HT-29 (cell line): ENCODE measurements around the gene SDCBP2. TPM values are rescaled to one million over a fixed set of nuclear protein-coding genes. Genes with fewer than 3 reads are reported as not detected.

Experiments used
- DNase-seq: peaks from one replicate; pipeline ENCODE4 v3.0.0-alpha.2; 2015; ENCODE audit warnings: low spot score
- total RNA-seq: library from RNA; depleted of rRNA; stranded (reverse); fragments of >200 nt; shearing (Covaris generic); gene quantifications from 2 replicates; pipeline ENCODE4 v1.2.3, GENCODE V29; 2014

Gene SDCBP2
- total RNA-seq, 1 experiment from 2014 or later: 22.4 TPM

DNA sequence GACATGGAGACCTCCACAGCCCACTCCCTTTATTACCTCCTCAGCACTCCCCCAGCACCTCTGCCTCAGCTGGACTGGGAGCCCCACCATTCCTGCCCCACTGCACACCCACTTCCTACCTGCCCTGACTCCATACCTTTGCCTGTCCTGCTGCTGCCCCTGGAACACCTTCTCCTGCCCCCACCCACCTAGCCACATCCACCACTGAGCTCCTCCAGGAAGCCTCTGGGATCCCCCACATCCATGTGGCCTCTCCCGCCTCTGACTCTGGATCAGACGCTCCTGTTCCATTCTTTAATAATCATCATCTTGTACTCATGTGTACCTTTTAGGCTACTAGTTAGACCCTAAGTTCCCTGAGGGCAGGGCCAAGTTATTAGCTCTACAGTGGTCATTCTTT lies 2.2 kb upstream of the SDCBP2 start:
- no peak for DNase-seq

DNA sequence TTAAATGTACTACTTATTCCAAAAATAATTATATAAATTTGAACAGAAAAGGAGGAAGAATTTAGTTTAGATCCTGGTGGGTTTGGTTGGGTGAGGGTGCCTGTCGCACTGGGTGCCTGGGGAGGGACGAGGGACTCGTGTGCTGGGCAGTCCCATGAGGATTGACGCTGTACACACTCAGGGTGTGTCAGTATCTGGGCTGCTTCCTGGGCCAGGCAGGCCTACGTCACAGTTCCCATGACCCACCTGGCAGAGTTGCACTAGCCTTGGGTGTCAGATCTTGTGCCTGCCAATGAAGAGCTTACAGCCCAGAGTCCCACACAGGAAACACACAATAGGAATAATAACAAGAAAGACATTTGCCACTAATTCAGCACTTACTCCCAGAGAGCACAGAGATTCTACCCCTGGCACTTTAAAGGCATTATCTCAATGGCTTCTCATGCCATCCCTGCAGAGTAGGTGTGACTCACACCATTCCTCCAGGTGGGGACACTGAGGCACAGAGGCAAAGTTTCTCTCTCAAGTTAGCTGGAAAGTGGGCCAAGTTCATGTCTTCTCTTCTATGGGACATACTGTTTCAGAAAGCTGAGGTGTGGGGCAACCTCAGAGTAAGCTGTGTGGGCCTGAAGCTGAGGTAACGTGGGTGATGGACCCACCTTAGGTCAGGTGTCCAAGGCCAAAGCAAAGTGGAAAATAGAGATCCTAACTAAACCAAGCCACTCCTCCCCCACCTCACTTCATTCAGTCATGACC lies 1.3 kb upstream of the SDCBP2 start:
- peak; percentile 64 for DNase-seq

DNA sequence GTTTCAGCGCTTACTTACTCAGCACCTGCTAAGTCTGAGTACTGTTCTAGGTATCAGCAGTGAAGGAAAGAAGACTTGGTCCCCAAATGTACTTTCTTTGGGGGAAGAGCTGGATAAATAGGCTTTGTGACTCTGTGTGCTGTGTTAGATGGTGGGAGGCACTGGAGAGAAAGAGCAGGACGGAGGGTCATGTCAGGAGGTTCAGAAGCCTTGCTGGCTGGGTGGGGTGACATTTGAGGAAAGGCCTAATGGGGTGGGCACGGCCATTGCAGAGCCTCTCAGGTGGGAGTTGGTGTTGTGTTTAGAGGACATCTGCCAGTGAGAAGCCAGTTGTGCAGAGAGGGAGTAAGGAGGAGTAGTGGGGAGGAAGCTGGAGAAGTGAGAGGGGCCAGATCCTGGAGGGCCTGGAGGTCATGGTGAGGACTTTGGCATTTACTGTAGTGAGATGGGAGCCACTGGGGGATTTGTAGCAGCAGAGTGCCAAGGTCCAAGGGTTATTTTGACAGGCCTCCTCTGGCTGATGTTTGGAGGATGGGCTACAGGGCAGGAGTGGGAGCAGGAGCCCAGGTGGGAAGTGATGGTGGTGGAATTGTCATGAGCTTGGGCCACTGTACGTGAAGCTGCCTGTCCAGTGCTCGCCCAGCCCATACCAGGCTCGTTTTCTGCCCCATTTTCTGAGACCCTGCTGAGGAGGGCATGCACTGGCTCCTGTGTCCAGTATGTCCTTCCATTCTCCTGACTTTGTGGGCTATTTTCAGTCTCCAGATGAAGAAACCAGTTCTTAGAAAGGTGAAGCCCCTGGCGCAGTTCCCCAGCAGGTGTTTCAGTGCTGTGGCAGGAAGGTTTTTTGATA lies 886 bp downstream of the SDCBP2 start:
- peak; percentile 31 for DNase-seq

DNA sequence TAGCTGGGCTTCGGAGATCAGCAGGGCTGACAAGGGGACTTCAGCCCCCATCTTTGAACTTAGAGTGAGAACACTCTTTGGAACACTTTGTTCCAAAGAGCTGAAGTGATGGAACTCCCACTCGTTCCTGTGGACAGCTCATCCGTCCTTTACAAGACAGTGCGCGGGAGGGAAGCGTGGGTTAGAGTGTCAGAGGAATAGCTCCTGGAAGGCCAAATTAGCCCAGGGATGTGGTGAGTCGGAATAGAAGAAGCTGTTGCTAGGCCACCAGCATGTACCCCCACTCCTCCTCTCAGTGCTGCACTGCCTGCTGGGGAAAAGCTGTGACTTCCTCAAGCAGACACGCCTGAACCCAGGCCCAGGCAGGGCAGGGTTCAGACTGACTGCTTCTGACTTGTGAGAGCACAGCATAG lies 1.7 kb downstream of the SDCBP2 start:
- DNase-seq: no peak

DNA sequence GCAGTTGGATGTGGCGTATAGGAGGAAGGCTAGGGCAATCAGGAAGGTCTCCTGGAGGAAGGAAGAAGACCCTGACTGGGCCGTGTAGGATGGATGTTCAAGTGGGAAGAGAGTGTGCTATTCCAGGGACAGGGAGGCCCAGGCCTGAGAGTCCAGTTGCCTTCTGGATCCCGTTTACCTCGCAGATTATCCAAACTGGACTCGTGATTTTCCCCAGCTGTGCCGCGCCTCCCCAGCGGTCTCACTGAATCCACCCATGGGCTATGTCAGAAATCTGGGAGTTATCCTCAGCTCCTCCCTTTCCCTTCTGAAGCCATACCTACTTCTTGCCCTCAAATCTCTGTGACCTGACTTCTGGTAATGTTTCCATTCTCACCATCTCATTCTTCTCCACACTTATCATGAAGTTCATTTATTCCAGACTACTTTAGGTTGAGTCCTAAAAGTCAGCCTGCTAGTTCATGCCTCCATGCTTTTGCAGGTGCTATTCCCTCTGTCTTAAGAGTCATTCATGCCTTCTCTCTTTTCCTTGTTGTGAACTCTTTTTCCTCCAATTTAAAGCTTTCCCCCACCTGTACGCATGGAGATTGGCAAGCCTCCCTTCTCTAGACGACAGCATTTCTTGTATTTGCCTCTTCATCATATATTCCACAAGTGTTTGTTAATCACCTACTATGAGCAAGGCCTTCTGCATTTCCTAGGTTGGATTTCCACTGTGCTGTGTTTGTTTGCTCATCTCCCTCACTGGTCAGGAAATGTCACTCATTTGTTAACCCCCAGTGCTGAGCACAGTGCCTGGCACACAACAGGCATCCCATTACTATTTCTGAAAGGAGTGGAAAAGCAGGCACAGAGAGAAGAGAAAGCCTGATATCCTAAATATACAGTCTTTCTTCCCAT lies 2.7 kb downstream of the SDCBP2 start:
- DNase-seq: no peak

DNA sequence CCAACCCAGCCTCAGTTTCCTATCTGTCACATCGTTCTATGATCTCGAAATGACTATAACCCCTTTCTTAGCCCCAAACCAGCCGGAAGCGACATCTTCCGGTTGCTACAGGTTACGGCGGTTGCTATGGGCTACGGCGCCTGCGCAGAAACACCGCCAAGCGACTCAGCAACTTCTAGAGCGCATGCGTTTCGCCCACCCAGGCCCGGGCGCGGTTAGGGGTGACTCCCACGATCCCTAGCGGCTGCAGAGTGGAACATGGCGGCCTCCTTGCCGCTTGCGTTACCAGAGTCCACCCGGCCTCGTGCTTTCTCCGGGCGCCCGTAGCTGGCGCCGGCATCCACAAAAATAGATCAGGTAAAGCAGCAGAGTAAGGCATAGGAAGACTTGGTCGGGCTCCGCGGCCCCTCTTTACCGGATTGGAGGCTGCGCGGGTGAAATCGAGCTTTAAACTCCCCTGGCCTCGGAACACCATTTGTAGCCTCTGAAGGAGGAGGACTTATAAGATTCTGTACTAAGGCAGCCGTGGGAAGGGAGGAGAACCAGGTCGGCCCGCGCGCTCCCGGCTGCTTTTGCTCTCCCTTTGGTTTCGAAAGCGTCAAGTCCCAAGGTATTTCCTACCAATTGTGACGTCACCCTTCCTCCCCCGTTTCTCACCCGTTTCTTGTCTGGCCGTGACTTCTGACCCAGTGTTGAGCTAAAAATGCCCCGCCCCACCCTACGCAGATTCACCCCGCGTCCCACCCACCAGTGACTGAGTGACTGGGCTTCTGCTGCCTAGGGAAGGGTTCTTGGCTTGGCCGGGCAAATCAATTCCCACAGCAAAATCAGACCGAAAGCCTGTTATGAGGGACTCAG lies 3.5 kb downstream of the SDCBP2 start:
- DNase-seq: peak; percentile 97

DNA sequence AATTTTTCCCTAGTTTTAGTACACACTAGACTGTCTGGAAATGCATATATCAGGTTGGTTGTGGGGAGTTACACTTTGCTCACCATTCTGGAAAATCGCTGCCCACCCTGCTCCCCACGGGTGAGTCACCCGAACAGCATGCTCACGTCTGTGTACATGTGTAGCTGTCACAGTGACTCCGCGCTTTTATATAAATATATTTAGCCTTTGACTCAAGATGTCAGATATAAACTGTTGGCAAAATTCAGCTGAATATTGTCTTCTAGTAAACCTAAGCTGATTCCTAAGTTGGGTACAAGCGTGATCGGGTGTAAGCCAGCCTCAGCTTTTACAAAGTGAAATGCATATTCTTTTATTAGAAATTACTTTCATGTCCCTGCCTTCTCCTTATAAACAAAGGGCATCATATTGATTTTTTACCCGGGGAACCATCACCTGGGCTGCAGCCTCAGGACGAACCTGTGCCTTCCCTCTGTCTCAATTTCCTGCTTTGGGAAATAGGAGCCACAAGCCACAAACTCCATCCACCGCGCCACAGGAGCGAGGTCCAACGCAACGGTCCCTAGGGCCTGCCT lies 4.3 kb downstream of the SDCBP2 start:
- peak; percentile 53 for DNase-seq

DNA sequence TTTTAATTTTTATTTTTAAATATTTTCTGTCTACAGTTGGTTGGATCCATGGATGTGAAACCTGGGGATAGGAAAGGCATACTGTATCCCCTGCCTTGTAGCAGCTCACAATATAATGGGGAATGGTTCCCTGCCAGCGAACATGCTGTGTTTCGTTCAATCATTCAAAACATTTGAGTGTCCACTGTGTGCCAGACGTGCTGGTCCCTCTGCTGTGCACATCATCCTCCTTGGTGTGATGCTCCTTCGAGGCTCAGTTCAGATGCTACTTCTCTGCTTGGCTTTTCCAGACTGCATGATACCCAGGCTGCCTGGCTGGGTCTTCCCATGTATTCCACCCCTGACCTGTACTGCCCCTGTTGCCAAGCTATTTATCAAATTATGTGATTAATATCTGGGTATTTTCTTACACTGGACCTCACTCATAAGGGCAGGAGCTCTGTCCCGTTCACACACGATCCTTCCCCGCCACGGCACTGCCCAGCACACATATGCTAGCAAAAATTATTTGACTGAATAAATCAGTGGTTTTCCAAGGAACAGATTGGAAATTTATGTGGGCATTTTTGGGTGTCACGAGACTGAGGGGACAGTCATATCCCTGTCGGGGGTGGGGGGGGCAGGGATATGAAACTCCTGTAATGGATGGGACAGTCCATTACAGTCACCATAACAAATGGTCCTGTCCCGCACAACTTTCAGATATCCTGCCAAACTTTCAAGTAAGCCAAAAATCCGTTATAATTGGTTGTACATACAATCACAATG lies 4.9 kb downstream of the SDCBP2 start:
- DNase-seq: no peak

DNA sequence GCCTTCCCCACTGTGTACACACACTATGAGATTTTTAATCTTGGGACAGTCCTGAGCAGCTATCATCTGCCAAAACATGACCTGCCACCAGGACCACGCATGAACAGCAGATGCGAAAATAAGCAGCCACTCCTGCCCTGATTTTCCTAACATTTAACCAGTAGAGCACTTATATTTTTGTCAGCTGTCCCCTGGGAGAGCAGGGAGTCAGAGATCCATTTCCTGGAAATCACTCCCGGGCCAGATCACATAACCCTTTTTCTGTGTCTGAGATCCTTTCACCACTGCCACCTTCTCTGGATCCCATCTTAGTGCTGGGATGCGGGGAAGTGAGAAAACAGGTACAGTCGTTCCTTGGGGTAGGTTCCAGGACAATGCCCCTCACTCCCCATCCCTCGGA lies 5.7 kb downstream of the SDCBP2 start:
- DNase-seq: no peak

DNA sequence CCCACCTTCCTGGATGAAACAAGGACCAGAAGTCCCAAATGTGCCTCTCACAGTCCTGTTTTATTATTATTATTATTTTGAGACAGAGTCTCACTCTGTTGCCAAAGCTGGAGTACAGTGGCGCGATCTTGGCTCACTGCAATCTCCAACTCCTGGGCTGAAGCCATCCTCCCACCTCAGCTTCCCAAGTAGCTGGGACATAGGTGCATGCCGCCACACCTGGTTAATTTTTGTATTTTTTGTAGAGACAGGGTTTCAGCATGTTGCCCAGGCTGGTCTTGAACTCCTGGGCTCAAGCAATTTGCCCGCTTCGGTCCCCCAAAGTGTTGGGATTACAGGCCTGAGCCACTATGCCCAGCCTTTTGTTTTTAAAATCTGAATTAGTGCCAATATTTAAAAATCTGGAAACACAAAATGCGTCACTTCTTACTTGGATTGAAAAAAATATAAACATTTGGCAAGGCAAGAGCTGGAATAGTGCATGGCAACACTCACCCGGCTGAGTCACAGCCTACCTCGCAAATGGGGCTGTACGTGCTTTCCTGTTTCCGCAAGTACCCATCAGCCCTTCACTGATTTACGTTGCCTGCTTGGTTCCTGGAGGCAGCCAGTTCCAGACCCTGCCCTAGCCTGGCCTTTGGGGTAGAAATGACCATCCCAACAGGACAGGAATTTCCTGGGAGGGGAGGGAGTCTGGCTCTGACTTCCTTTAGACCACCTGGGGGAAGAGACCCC lies 6.3 kb downstream of the SDCBP2 start:
- no peak for DNase-seq

DNA sequence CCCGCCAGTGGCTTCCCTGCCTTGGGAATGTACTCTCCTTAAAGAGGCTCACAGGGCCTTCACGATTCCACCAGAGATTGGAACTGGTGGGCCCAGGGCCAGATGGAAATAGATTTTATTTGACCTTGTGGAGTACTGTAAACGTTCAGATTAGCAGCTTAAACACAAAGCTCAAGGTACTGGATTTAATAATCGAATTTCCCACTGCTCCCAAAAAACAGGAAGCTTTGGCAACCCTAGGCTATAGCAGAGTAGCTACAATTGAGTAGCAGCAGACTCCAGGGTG lies 7.3 kb downstream of the SDCBP2 start:
- DNase-seq: no peak

DNA sequence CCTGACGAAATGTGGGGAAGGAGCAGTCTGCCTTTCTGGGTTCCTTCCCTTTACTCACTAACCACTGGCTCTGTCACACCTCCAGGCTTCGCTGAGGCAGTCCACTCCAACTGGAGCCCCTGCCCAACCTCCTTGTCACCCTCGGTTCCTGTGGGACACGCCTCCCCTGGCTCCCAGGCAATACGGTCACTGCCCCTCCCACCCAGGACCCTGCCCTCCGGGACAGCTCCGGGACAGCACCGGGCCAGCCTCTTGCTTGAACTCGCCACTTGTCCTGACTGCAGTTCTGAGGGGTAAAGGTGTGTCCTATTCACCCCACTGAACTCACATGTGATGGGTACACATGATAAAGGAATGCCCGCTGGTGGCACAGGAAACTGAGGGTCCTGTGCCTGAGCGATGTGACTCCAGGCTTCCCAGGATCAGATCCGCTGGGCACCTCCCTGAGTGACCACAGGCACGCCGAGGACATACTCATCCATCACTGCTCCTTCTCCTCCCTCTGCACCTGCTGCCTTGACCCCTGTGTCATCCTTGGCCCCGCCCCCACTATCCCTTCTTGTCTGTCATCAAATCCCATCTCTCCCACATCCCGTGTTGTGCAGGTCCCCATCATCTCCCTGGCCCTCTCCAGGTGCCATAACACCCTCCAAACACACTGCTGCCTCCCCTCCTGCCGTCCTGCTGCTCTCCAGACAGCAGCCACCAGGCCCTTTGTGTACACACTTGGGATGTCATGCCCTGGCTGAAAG lies 7.9 kb downstream of the SDCBP2 start:
- no peak for DNase-seq

DNA sequence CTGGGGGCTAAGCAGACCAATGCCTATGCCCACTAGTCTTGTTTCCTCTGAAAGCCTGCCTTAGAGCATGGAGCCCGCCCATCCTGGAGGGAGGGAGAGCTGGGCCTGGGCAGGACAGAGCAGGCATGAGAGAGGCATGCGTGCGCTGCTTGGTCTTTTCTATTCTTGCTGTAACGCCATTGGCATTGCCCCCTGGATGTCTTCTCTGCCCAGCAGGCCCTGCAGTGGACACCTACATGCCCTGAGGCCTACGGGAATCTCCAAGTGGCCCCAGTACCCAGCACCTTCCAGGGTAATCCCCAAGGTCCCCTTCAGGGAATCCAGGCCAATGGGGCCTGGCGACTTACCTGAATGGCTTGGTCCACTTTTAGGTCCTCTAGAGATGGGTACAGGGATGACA lies 8.9 kb downstream of the SDCBP2 start:
- no peak for DNase-seq

DNA sequence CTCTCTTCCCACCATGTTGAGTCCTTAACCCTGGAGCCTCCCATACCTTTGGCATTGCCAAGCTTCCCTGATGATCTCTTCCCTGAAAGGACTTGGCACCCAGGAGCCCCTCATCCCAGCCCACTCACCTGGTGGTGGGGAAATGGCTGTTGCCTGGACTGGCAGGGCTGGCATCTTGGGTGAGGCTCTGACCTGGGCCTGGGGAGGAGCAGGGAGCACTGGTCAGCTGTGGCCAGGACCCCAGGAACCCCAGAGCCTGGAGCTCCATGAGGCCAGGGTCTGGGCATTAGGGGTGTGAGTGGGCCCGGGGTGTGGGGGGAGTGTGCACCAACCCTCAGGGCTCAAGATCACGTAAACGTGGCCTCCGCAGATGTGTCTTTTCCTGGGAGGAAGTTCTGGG lies 9.5 kb downstream of the SDCBP2 start:
- no peak for DNase-seq

DNA sequence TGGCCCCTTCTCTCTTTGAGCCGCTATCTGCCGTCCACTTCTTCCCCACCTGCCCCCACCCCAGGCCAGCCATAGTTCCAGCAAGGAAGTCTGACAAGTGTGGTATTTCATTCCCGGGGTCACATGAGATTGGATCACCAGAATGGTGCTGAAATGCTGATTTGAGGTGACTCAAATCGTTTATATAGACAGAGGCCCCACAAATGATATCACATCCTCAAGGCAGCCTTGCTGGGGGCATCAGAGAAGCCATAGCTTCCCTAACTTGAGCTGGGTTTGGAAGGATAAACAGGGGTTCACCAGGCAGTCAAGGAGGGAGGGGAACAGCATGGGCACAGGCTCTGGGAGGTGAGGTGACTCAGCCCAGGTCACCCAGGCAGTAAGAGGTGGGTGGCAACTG lies 9.9 kb downstream of the SDCBP2 start:
- no peak for DNase-seq

DNA sequence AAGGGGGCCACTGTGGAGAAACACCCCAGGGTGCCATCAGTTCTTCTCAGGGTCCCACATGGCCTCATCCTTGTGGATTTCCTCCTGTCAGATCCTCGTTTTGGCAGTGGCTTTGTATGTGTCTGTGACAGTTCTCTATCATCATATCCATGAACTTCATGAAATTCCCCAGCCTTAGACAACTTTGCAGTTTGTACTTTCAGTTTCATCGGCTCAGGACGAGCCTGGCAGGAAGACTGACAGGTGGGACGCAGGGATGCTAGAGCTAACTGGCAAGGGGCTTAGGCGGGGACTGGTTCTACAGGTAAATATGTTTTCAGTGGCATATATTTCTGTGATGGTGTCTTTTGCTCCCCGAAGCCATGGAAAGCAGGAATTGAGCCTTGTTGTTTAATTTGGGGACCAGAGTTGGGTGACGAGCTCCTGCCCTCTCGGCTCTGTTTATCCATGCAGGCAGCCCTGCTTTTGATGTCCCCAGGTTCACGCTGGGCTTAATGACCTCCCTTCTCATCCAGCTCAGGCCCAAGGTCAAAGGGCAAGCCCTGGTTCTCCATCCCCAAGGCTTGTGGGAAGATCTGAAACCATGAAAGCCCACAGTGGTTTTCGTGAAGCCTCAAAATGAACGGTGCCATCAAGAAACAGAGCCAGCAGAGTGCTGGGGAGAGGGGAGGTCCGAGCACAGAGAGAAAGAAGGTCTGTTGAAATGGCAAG lies 11.2 kb downstream of the SDCBP2 start:
- no peak for DNase-seq

DNA sequence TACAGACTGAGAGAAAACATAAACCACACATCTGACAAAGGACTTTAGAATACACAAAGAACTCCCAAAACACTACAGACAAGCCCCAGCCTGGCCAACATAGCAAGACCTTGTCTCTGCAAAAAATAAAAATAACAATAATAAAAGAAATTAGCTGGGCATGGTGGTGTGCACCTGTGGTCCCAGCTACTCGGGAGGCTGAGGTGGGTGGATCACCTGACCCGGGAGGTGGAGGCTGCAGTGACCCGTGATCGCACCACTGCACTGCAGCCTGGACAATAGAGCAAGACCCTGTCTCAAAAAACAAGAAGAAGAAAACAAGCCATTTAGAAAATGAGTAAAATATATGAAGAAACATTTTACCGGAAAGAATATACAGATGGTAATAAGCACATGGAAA lies 13.1 kb downstream of the SDCBP2 start:
- no peak for DNase-seq
